SU-DHL-6 (cell line): Measurements from ENCODE around the gene SETD2.

ENCODE experiments used
- H2AFZ ChIP-seq: fragments of 200-600 bp; sonication (generic); 2 replicates; pipeline ENCODE4 v1.6.1; 2014; ENCODE audit warnings: low read depth, mild to moderate bottlenecking, moderate library complexity, mixed read lengths, antibody characterized with exemption, low read length; ENCODE audit not compliant: severe bottlenecking
- H3F3A ChIP-seq: fragments of 200-600 bp; shearing (Covaris generic); 2 replicates; pipeline ENCODE4 v1.6.0; 2016; ENCODE audit warnings: antibody characterized with exemption, mild to moderate bottlenecking; ENCODE audit not compliant: insufficient read depth
- H3K27ac ChIP-seq: fragments of 200-600 bp; sonication (generic); 2 replicates; pipeline ENCODE4 v1.5.1; 2016; ENCODE audit warnings: low read depth, mild to moderate bottlenecking, low read length, moderate library complexity, mixed read lengths
- H3K27me3 ChIP-seq: fragments of 200-600 bp; sonication (generic), shearing (Covaris generic); 2 replicates; pipeline ENCODE4 v1.6.0; 2014; ENCODE audit warnings: mild to moderate bottlenecking, low read length
- H3K36me3 ChIP-seq: fragments of 200-600 bp; sonication (generic); 2 replicates; pipeline ENCODE4 v1.6.1; 2014; ENCODE audit warnings: mild to moderate bottlenecking, low read length, mixed read lengths
- H3K4me2 ChIP-seq: fragments of 300-600, 200-600 bp; shearing (Covaris generic), sonication (generic); 2 replicates; pipeline ENCODE4 v1.6.0; 2014; ENCODE audit warnings: low read length, low read depth, mild to moderate bottlenecking; ENCODE audit not compliant: poor library complexity, severe bottlenecking
- H3K4me3 ChIP-seq: fragments of 200-600 bp; sonication (generic); 2 replicates; pipeline ENCODE4 v1.5.1; 2014; ENCODE audit warnings: antibody characterized with exemption, low read length, mild to moderate bottlenecking, mixed read lengths; ENCODE audit not compliant: insufficient read depth, poor library complexity, severe bottlenecking
- H3K79me2 ChIP-seq: fragments of 200-600 bp; sonication (generic); 2 replicates; pipeline ENCODE4 v1.6.1; 2014; ENCODE audit warnings: mild to moderate bottlenecking, low read length, moderate library complexity; ENCODE audit not compliant: insufficient read depth
- H3K9ac ChIP-seq: fragments of 200-600 bp; sonication (generic); 2 replicates; pipeline ENCODE4 v1.7.0; 2014; ENCODE audit warnings: mild to moderate bottlenecking, low read length
- H3K9me2 ChIP-seq: fragments of 200-600 bp; sonication (generic); replicated peaks from 2 replicates; pipeline ENCODE4 v1.6.1; 2014; ENCODE audit warnings: low read length; ENCODE audit not compliant: insufficient read depth
- H3K9me3 ChIP-seq: fragments of 200-600 bp; sonication (generic); 2 replicates; pipeline ENCODE4 v1.6.1; 2014; ENCODE audit warnings: low read length, mixed read lengths; ENCODE audit not compliant: insufficient read depth
- H4K20me1 ChIP-seq: fragments of 200-600 bp; sonication (generic); 2 replicates; pipeline ENCODE4 v1.6.1; 2014; ENCODE audit warnings: low read depth, mild to moderate bottlenecking, antibody characterized with exemption, low read length, moderate library complexity, mixed read lengths
- EZH2phosphoT487 ChIP-seq: fragments of 200-600 bp; sonication (generic), shearing (Covaris generic); conservative IDR thresholded peaks from 2 replicates; pipeline ENCODE4 v1.6.1; 2018; ENCODE audit warnings: mild to moderate bottlenecking, antibody characterized with exemption, low read length, moderate library complexity, mixed read lengths
- TF ChIP-seq, protein P1 (sequence below): fragments of 200-600 bp; sonication (generic); IDR thresholded peaks from one replicate; pipeline ENCODE4 v1.5.1; 2017; ENCODE audit warnings: antibody characterized with exemption, mild to moderate bottlenecking, low read length, moderate library complexity; ENCODE audit not compliant: insufficient read depth, poor library complexity, severe bottlenecking

Gene SETD2

DNA sequence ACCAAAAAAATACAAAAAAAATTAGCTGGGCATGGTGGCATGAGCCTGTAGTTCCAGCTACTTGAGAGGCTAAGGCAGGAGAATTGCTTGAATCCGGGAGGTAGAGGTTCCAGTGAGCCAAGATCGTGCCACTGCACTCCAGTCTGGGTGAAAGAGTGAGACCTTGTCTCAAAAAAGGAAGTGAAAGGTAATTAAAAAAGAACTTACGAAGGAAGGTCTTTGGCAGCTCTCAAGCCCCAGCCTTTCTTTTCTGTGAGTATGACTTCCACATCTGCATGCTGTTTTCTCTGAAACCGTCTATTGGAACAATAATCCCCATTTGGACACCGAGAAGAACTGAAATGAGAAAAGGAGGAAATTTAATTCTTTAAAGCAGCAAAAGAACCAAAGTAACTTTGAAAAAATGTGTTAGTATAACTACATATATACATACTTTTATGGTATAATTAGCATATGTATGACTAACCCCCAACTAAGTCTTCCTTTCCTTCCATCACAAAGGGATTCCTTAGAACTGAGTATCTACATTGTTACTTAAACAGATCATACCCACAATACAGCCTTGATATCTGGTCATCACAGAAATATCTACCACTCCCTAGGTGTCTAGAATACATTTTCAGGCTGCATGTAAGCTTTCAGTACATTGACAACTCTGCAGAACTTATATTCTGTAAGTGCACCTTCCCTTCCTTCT is 50.1 kb downstream of the SETD2 start:
- Histone ChIP-seq H3K4me2 (peak overlapping the region; percentile 27), H3K27ac (peak overlapping the region; percentile 38), H4K20me1 (no peaks in the 10 kb centered on the region; the same call in 1 of the 2 replicates), H2AFZ (no peak overlapping the region), H3K79me2 (peaks cover 18% of the 10 kb centered on the region; the same call in 1 of the 2 replicates), H3K9me2 (no peaks in the 10 kb centered on the region), H3K9me3 (no peaks in the 10 kb centered on the region), H3K27me3 (no peaks in the 10 kb centered on the region), H3K9ac (no peak overlapping the region), H3K4me3 (no peak overlapping the region), H3F3A (peaks cover 8% of the 10 kb centered on the region; the same call in 1 of the 2 replicates), H3K36me3 (peaks cover 33% of the 10 kb centered on the region)
- TF ChIP-seq EZH2phosphoT487, result no peak
- TF ChIP-seq, protein P1, sequence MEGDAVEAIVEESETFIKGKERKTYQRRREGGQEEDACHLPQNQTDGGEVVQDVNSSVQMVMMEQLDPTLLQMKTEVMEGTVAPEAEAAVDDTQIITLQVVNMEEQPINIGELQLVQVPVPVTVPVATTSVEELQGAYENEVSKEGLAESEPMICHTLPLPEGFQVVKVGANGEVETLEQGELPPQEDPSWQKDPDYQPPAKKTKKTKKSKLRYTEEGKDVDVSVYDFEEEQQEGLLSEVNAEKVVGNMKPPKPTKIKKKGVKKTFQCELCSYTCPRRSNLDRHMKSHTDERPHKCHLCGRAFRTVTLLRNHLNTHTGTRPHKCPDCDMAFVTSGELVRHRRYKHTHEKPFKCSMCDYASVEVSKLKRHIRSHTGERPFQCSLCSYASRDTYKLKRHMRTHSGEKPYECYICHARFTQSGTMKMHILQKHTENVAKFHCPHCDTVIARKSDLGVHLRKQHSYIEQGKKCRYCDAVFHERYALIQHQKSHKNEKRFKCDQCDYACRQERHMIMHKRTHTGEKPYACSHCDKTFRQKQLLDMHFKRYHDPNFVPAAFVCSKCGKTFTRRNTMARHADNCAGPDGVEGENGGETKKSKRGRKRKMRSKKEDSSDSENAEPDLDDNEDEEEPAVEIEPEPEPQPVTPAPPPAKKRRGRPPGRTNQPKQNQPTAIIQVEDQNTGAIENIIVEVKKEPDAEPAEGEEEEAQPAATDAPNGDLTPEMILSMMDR, result no peak

DNA sequence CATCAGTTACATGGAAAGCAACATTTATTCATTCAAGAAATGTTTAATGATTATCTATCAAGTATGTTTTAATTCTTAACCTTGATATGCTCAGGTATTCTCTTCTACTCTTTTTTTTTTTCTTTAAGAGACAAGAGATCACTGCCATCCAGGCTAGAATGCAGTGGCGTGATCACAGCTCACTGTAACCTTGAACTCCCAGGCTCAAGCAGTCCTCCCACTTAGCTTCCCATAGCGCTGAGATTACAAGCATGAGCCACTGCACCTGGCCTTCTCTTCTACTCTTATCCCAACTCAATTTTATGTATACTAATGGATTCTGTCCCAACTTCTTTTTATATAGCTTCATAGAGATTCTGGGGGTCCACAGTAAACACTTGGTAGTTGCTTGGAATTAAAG is 50.9 kb downstream of the SETD2 start:
- no peak overlapping the region for H3K4me3 ChIP-seq
- H3K4me2 ChIP-seq, result no peak overlapping the region
- H3K36me3 ChIP-seq, result peaks cover 33% of the 10 kb centered on the region
- no peaks in the 10 kb centered on the region for H3K9me3 ChIP-seq
- no peaks in the 10 kb centered on the region for H4K20me1 ChIP-seq
- no peaks in the 10 kb centered on the region for H3K9me2 ChIP-seq
- H3K9ac ChIP-seq, result no peak overlapping the region
- TF ChIP-seq, protein P1, result no peak
- TF ChIP-seq EZH2phosphoT487, result no peak
- no peak overlapping the region for H2AFZ ChIP-seq
- H3F3A ChIP-seq, result peaks cover 8% of the 10 kb centered on the region; the same call in 1 of the 2 replicates
- H3K27ac ChIP-seq, result no peak overlapping the region
- H3K79me2 ChIP-seq, result peaks cover 21% of the 10 kb centered on the region
- H3K27me3 ChIP-seq, result no peaks in the 10 kb centered on the region

DNA sequence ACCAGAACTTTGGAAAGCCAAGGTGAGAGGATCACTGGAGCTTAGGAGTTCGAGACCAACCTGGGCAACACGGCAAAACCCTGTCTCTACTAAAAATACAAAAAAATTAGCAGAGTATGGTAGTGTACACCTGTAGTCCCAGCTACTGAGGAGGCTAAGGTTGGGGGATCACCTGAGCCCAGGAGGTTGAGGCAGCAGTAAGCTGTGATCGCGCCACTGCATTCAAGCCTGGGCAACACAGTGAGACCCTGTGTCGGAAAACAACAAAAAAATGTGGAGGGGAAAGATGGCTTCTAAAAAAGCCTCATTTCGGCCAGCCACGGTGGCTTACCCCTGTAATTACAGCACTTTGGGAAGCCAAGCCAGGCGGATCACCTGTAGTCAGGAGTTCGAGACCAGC is 54.5 kb downstream of the SETD2 start:
- H2AFZ ChIP-seq, result no peak overlapping the region
- H3K4me3 ChIP-seq, result no peak overlapping the region
- H3F3A ChIP-seq, result peaks cover 6% of the 10 kb centered on the region; the same call in 1 of the 2 replicates
- no peaks in the 10 kb centered on the region for H3K27me3 ChIP-seq
- no peak for TF ChIP-seq EZH2phosphoT487
- TF ChIP-seq, protein P1, result no peak
- H3K4me2 ChIP-seq, result no peak overlapping the region
- H3K9me3 ChIP-seq, result no peaks in the 10 kb centered on the region
- no peak overlapping the region for H3K9ac ChIP-seq
- no peaks in the 10 kb centered on the region for H3K9me2 ChIP-seq
- H3K36me3 ChIP-seq, result peaks cover 31% of the 10 kb centered on the region
- H3K79me2 ChIP-seq, result peaks cover 25% of the 10 kb centered on the region
- H4K20me1 ChIP-seq, result peaks cover 5% of the 10 kb centered on the region; the same call in 1 of the 2 replicates
- no peak overlapping the region for H3K27ac ChIP-seq
